ENCODE measurements around the gene SLC6A18. TPM values are rescaled to one million over a fixed set of nuclear protein-coding genes. Genes with fewer than 3 reads are reported as not detected.

The SLC6A18 gene
- total and polyA plus RNA-seq, 2 of the 4 experiments (the other 2 are of a cell fraction) = not detected

DNA sequence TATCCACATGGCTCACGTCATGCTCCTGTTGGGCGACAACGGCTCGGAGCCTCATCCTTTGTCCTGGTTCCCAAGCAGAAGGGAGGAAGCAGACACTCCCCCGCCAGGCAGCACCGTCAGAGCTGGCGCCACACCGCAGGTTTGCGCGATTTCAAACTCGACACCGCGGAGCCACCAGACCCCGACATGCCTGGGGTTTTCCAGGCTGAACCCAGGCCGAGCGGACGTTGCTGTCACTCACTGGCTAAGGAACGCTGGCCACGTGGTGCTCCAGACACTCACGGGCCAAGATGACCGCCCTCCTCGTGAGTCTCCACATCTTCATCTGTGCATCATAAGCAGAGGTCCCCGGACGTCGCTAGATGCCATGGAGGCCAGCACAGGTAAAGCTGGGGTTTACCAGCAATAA is 60.7 kb downstream of the SLC6A18 start:
- POLR2A ChIA-PET (ENCODE audit: unreplicated experiment) = no interaction called here
- Histone ChIP-seq H2AK9ac (replicated peaks; ENCODE audit: low read depth, low read length, poor library complexity) (no peak overlapping the region), H2BK5ac (ENCODE audit: low read depth, low read length, poor library complexity, severe bottlenecking) (no peak overlapping the region), H3K27ac (ENCODE audit: insufficient read depth, low read length) (no peak overlapping the region), H4K8ac (ENCODE audit: low read depth in 2 of 2, low read length in 2 of 2) (no peak overlapping the region), H3K4me2 (ENCODE audit: low read depth, low read length) (no peak overlapping the region), H4K91ac (ENCODE audit: insufficient read depth, low read depth, low read length) (no peak overlapping the region), H3K4ac (ENCODE audit: low read depth, low read length) (no peak overlapping the region), H3K4me1 (ENCODE audit: control insufficient read depth, insufficient read depth, low read length) (no peaks in the 10 kb centered on the region), H3K14ac (replicated peaks; ENCODE audit: low read depth, low read length) (no peak overlapping the region), H2BK120ac (ENCODE audit: low read depth, low read length) (no peak overlapping the region), H3K23ac (ENCODE audit: low read depth, low read length) (no peak overlapping the region), H3K4me3 (ENCODE audit: insufficient read depth, low read depth, low read length) (no peak overlapping the region), H3K9me1 (ENCODE audit: insufficient read depth, low read length) (no peaks in the 10 kb centered on the region), H3K9me3 (ENCODE audit: control insufficient read depth, insufficient read depth, low read length) (peaks cover 3% of the 10 kb centered on the region; the same call in 1 of the 2 replicates), H3K56ac (ENCODE audit: extremely low read depth, insufficient read depth, low read length) (no peak overlapping the region), H3K18ac (ENCODE audit: low read depth, low read length) (no peak overlapping the region), H3K9ac (ENCODE audit: low read depth, low read length) (no peak overlapping the region), H2AK5ac (ENCODE audit: low read depth, low read length) (no peak overlapping the region), H4K5ac (ENCODE audit: low read depth, low read length) (no peak overlapping the region), H2BK15ac (ENCODE audit: low read depth, low read length) (no peak overlapping the region), H3K36me3 (ENCODE audit: control insufficient read depth, insufficient read depth, low read length) (no peaks in the 10 kb centered on the region), H2AFZ (replicated peaks; ENCODE audit: low read length, poor library complexity) (no peak overlapping the region), H2BK20ac (ENCODE audit: low read depth, low read length) (no peak overlapping the region), H3K27me3 (ENCODE audit: control insufficient read depth, insufficient read depth, low read length) (no peaks in the 10 kb centered on the region), H3K79me1 (ENCODE audit: low read depth in 1 of 2, low read length in 2 of 2) (no peaks in the 10 kb centered on the region), H4K20me1 (ENCODE audit: insufficient read depth, low read length) (no peaks in the 10 kb centered on the region)
- TF ChIP-seq CEBPB (IDR thresholded peaks at IDR 0.05; ENCODE audit: low read depth, low read length) = no peak
- TF ChIP-seq USF2 (IDR thresholded peaks at IDR 0.05; ENCODE audit: low read depth, low read length) = no peak
- no peak for TF ChIP-seq RAD21 (IDR thresholded peaks at IDR 0.05; ENCODE audit: low read length)
- TF ChIP-seq POLR2A (IDR thresholded peaks at IDR 0.05; ENCODE audit: low read depth, low read length) = no peak
- no peak for TF ChIP-seq MAZ (IDR thresholded peaks at IDR 0.05; ENCODE audit: borderline replicate concordance, low read depth, low read length)
- TF ChIP-seq, protein P1, sequence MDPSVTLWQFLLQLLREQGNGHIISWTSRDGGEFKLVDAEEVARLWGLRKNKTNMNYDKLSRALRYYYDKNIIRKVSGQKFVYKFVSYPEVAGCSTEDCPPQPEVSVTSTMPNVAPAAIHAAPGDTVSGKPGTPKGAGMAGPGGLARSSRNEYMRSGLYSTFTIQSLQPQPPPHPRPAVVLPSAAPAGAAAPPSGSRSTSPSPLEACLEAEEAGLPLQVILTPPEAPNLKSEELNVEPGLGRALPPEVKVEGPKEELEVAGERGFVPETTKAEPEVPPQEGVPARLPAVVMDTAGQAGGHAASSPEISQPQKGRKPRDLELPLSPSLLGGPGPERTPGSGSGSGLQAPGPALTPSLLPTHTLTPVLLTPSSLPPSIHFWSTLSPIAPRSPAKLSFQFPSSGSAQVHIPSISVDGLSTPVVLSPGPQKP (IDR thresholded peaks at IDR 0.05; ENCODE audit: borderline replicate concordance, low read depth, low read length) = no peak
- no peak for TF ChIP-seq RCOR1 (IDR thresholded peaks at IDR 0.05; ENCODE audit: insufficient replicate concordance, low read length)
- no peak for TF ChIP-seq SMC3 (IDR thresholded peaks at IDR 0.05; ENCODE audit: low read depth, low read length)
- no peak for TF ChIP-seq CHD1 (IDR thresholded peaks at IDR 0.05; ENCODE audit: low read depth, low read length)
- no peak for TF ChIP-seq CTCF (conservative IDR thresholded peaks at IDR 0.05; ENCODE audit: low read depth, low read length)
- TF ChIP-seq MAFK (IDR thresholded peaks at IDR 0.05; ENCODE audit: low read depth, low read length) = no peak
- no peak for TF ChIP-seq NFE2L2 (IDR thresholded peaks at IDR 0.05; ENCODE audit: low read depth, low read length)
- no peak for TF ChIP-seq MXI1 (IDR thresholded peaks at IDR 0.05; ENCODE audit: borderline replicate concordance, low read depth, low read length)
- TF ChIP-seq RFX5 (IDR thresholded peaks at IDR 0.05; ENCODE audit: low read depth, low read length) = no peak
- no peak for TF ChIP-seq BHLHE40 (IDR thresholded peaks at IDR 0.05; ENCODE audit: low read depth, low read length)
- no peak for TF ChIP-seq FOS (IDR thresholded peaks at IDR 0.05; ENCODE audit: low read depth, low read length)
- BruUV-seq (replicated peaks) = no TSS peak
- intact Hi-C loops (cut with micrococcal nuclease) = no loop called here
- DNase-seq = no peak
- dilution Hi-C loops (cut with HindIII; ENCODE audit: low sequenced_read_pairs, unreplicated experiment) = no loop called here
- in situ Hi-C loops (cut with MboI; ENCODE audit: low sequenced_read_pairs) = no loop called here
- CTCF ChIA-PET = no interaction called here
- ATAC-seq (ENCODE audit: low read depth) = no peak
- 76% methylated on average over 22 of the region's 25 CpGs; no CpG with 5 or more reads in 1 of the 2 experiments for WGBS, 2 experiments (ENCODE audit: extremely low coverage in 2 of 2, insufficient read length in 1 of 2)
